Ascending aorta (tissue), 2 donors: ENCODE results near the gene USP28. TPM values are rescaled to one million over a fixed set of nuclear protein-coding genes. Genes with fewer than 3 reads are reported as not detected.

ENCODE experiments used
- DNase-seq, 2 donors: peaks; one replicate each; pipeline ENCODE4 v3.0.0-alpha.2; 2019; ENCODE audit warnings: low spot score in 2 of 2
- H3K27ac ChIP-seq, 2 donors: fragments of 200-600 bp; sonication (generic); one replicate each; pipeline ENCODE4 v1.5.1; 2016 to 2017; ENCODE audit warnings: mild to moderate bottlenecking in 1 of 2
- H3K27me3 ChIP-seq: fragments of 200-600 bp; sonication (generic); one replicate; pipeline ENCODE4 v1.5.1; 2017
- H3K36me3 ChIP-seq, 2 donors: fragments of 200-600 bp; sonication (generic); one replicate each; pipeline ENCODE4 v1.5.1; 2016
- H3K4me1 ChIP-seq, 2 donors: fragments of 200-600 bp; sonication (generic); one replicate each; pipeline ENCODE4 v1.5.1; 2016 to 2017; ENCODE audit warnings: mild to moderate bottlenecking in 1 of 2
- H3K4me3 ChIP-seq, 2 donors: fragments of 200-600 bp; sonication (generic); one replicate each; pipeline ENCODE4 v1.5.1; 2016 to 2017; ENCODE audit warnings: mild to moderate bottlenecking in 1 of 2
- H3K9me3 ChIP-seq, 2 donors: fragments of 200-600 bp; sonication (generic); one replicate each; pipeline ENCODE4 v1.5.1; 2016
- CTCF ChIP-seq, 3 experiments: fragments of 200-600 bp in 2 of 3; fragments of 450-650 bp in 1 of 3; sonication (generic) in 2 of 3; IDR thresholded peaks; one replicate each; pipeline ENCODE4 v1.5.1; 2016 to 2019; ENCODE audit warnings: antibody characterized with exemption in 3 of 3, mild to moderate bottlenecking in 1 of 3, moderate library complexity in 1 of 3
- intact Hi-C: fragments of 100-400 bp; cut with DNase I; formaldehyde crosslinking; loops from one replicate; pipeline ENCODE4 v1.15.1; 2023
- total RNA-seq: library from RNA; depleted of rRNA; stranded (reverse); fragments of >200 nt; gene quantifications from one replicate; pipeline ENCODE4 v1.1.0, GENCODE V29; 2016

The USP28 gene
- total RNA-seq, 1 donor from 2014 or later, result 2.9 TPM

- TF ChIP-seq CTCF (IDR thresholded peaks at IDR 0.05), result peak; percentile 41 to 83 (median 73)
- H3K9me3 ChIP-seq, result no peaks in the 10 kb centered on the region
- intact Hi-C loops, result loop anchor here (2.0 kb wide), 1 partner anchor 364 kb away; no protein-coding TSS in a partner anchor
- peak in 1 of 2 donors; percentile 62 for DNase-seq
- no peak overlapping the region for H3K27ac ChIP-seq
- H3K4me1 ChIP-seq, result peaks cover 0 to 6% of the 10 kb centered on the region in 2 donors
- no peaks in the 10 kb centered on the region for H3K36me3 ChIP-seq
- no peak overlapping the region for H3K4me3 ChIP-seq
- H3K27me3 ChIP-seq, result no peaks in the 10 kb centered on the region
These were observed 20.9 kb upstream of the USP28 start for GRCh38 chr11:113896156-113896879.

- Histone ChIP-seq H3K36me3 (no peaks in the 10 kb centered on the region), H3K9me3 (no peaks in the 10 kb centered on the region), H3K27ac (no peak overlapping the region), H3K27me3 (no peaks in the 10 kb centered on the region), H3K4me3 (no peak overlapping the region), H3K4me1 (peaks cover 0 to 6% of the 10 kb centered on the region in 2 donors)
- peak in 1 of 2 donors; percentile 16 for DNase-seq
- intact Hi-C loops, result loop anchor here (2.0 kb wide), 1 partner anchor 365 kb away; no protein-coding TSS in a partner anchor
- no peak for TF ChIP-seq CTCF (IDR thresholded peaks at IDR 0.05)
These were observed 20.2 kb upstream of the USP28 start for GRCh38 chr11:113895367-113896155.

- H3K27ac ChIP-seq, result no peak overlapping the region
- peaks cover 0 to 6% of the 10 kb centered on the region in 2 donors for H3K4me1 ChIP-seq
- H3K9me3 ChIP-seq, result no peaks in the 10 kb centered on the region
- H3K4me3 ChIP-seq, result no peak overlapping the region
- intact Hi-C loops, result no loop called here
- no peak for TF ChIP-seq CTCF (IDR thresholded peaks at IDR 0.05)
- no peaks in the 10 kb centered on the region for H3K27me3 ChIP-seq
- peak in 1 of 2 donors; percentile 28 for DNase-seq
- no peaks in the 10 kb centered on the region for H3K36me3 ChIP-seq
These were observed 19.1 kb upstream of the USP28 start for GRCh38 chr11:113894421-113894996.

GRCh38 chr11:113888848-113889247, 13.5 kb upstream of the USP28 start:
- Histone ChIP-seq H3K27me3 (no peaks in the 10 kb centered on the region), H3K9me3 (no peaks in the 10 kb centered on the region), H3K36me3 (no peaks in the 10 kb centered on the region), H3K4me1 (no peaks in the 10 kb centered on the region), H3K27ac (no peak overlapping the region), H3K4me3 (no peak overlapping the region)
- intact Hi-C loops, result no loop called here
- DNase-seq, result no peak
- no peak for TF ChIP-seq CTCF (IDR thresholded peaks at IDR 0.05)

- no peaks in the 10 kb centered on the region for H3K27me3 ChIP-seq
- H3K4me3 ChIP-seq, result no peak overlapping the region
- DNase-seq, result no peak
- H3K27ac ChIP-seq, result no peak overlapping the region
- no peaks in the 10 kb centered on the region for H3K36me3 ChIP-seq
- H3K4me1 ChIP-seq, result no peaks in the 10 kb centered on the region
- no peaks in the 10 kb centered on the region for H3K9me3 ChIP-seq
- no peak for TF ChIP-seq CTCF (IDR thresholded peaks at IDR 0.05)
- intact Hi-C loops, result no loop called here
These were observed 10.5 kb upstream of the USP28 start for GRCh38 chr11:113885897-113886296.
